Measurements from ENCODE around the gene PPIE. TPM values are rescaled to one million over a fixed set of nuclear protein-coding genes. Genes with fewer than 3 reads are reported as not detected.
"Not testable (repeated sequence)": the region's sequence is repeated elsewhere in the genome, so short reads cannot be mapped to it uniquely, and the experiment has no call there.

PPIE gene
- total RNA-seq, 1 experiment from 2014 or later = 42.5 TPM

DNA sequence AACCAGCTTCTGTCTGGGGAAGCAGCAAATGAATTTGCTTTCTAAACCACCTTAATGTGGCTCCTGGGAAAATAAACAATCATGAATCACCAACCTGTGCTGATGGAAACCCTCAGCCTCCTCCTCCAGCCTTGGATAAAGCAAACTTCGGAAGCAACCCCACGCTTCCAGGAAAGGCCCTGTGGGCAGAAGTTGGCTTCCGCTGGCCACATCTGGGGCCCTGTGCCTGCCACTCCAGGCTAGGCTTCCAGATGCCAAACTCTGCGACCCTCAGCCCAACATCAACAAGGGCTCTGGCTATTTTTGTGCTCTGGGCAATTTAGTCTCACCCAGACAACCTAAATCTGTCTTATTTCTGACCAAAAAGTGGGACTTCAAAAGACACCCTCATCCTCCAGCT is 38.6 kb downstream of the PPIE start:
- Mint-ChIP-seq H3K4me1 (0 out of 2 replicates have a peak, but pooled peaks cover 3% of the 10 kb centered on the region), H3K27ac (no peak overlapping the region), H3K36me3 (no peaks in the 10 kb centered on the region), H3K9me3 (no peaks in the 10 kb centered on the region), H3K27me3 (ENCODE audit: low read depth) (peaks cover 30% of the 10 kb centered on the region), H3K4me3 (no peak overlapping the region)
- ChIA-PET CTCF (no interaction called here), POLR2A (no interaction called here)
- ATAC-seq = no peak
- no peak for TF ChIP-seq NR1H2 (CRISPR knock-in tag; IDR thresholded peaks at IDR 0.05)
- TF ChIP-seq SP1 (CRISPR knock-in tag; conservative IDR thresholded peaks at IDR 0.05) = no peak
- TF ChIP-seq ZNF232 (CRISPR knock-in tag; IDR thresholded peaks at IDR 0.05) = no peak
- TF ChIP-seq PRRX2 (CRISPR knock-in tag; IDR thresholded peaks at IDR 0.05) = no peak
- TF ChIP-seq OVOL2 (CRISPR knock-in tag; IDR thresholded peaks at IDR 0.05; ENCODE audit: borderline replicate concordance) = no peak
- no peak for TF ChIP-seq FOXP1 (CRISPR knock-in tag; IDR thresholded peaks at IDR 0.05; ENCODE audit: borderline replicate concordance)
- TF ChIP-seq, protein P1, sequence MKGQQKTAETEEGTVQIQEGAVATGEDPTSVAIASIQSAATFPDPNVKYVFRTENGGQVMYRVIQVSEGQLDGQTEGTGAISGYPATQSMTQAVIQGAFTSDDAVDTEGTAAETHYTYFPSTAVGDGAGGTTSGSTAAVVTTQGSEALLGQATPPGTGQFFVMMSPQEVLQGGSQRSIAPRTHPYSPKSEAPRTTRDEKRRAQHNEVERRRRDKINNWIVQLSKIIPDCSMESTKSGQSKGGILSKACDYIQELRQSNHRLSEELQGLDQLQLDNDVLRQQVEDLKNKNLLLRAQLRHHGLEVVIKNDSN (CRISPR knock-in tag; IDR thresholded peaks at IDR 0.05) = no peak
- TF ChIP-seq, protein P2, sequence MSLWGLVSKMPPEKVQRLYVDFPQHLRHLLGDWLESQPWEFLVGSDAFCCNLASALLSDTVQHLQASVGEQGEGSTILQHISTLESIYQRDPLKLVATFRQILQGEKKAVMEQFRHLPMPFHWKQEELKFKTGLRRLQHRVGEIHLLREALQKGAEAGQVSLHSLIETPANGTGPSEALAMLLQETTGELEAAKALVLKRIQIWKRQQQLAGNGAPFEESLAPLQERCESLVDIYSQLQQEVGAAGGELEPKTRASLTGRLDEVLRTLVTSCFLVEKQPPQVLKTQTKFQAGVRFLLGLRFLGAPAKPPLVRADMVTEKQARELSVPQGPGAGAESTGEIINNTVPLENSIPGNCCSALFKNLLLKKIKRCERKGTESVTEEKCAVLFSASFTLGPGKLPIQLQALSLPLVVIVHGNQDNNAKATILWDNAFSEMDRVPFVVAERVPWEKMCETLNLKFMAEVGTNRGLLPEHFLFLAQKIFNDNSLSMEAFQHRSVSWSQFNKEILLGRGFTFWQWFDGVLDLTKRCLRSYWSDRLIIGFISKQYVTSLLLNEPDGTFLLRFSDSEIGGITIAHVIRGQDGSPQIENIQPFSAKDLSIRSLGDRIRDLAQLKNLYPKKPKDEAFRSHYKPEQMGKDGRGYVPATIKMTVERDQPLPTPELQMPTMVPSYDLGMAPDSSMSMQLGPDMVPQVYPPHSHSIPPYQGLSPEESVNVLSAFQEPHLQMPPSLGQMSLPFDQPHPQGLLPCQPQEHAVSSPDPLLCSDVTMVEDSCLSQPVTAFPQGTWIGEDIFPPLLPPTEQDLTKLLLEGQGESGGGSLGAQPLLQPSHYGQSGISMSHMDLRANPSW (CRISPR knock-in tag; conservative IDR thresholded peaks at IDR 0.05; ENCODE audit: low read depth) = no peak
- no peak for TF ChIP-seq CBFB (CRISPR knock-in tag; IDR thresholded peaks at IDR 0.05; ENCODE audit: low read depth)
- TF ChIP-seq ESRRA (CRISPR knock-in tag; IDR thresholded peaks at IDR 0.05; ENCODE audit: borderline replicate concordance) = no peak
- TF ChIP-seq, protein P3, sequence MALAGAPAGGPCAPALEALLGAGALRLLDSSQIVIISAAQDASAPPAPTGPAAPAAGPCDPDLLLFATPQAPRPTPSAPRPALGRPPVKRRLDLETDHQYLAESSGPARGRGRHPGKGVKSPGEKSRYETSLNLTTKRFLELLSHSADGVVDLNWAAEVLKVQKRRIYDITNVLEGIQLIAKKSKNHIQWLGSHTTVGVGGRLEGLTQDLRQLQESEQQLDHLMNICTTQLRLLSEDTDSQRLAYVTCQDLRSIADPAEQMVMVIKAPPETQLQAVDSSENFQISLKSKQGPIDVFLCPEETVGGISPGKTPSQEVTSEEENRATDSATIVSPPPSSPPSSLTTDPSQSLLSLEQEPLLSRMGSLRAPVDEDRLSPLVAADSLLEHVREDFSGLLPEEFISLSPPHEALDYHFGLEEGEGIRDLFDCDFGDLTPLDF (CRISPR knock-in tag; IDR thresholded peaks at IDR 0.05) = no peak
- no peak for TF ChIP-seq ZNF396 (CRISPR knock-in tag; IDR thresholded peaks at IDR 0.05; ENCODE audit: borderline replicate concordance)
- no peak for TF ChIP-seq GTF2I (CRISPR knock-in tag; conservative IDR thresholded peaks at IDR 0.05)
- no peak for TF ChIP-seq TEAD4 (CRISPR knock-in tag; IDR thresholded peaks at IDR 0.05)
- TF ChIP-seq, protein P4, sequence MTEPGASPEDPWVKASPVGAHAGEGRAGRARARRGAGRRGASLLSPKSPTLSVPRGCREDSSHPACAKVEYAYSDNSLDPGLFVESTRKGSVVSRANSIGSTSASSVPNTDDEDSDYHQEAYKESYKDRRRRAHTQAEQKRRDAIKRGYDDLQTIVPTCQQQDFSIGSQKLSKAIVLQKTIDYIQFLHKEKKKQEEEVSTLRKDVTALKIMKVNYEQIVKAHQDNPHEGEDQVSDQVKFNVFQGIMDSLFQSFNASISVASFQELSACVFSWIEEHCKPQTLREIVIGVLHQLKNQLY (CRISPR knock-in tag; IDR thresholded peaks at IDR 0.05) = no peak
- TF ChIP-seq ZNF671 (CRISPR knock-in tag; IDR thresholded peaks at IDR 0.05) = no peak
- TF ChIP-seq, protein P5, sequence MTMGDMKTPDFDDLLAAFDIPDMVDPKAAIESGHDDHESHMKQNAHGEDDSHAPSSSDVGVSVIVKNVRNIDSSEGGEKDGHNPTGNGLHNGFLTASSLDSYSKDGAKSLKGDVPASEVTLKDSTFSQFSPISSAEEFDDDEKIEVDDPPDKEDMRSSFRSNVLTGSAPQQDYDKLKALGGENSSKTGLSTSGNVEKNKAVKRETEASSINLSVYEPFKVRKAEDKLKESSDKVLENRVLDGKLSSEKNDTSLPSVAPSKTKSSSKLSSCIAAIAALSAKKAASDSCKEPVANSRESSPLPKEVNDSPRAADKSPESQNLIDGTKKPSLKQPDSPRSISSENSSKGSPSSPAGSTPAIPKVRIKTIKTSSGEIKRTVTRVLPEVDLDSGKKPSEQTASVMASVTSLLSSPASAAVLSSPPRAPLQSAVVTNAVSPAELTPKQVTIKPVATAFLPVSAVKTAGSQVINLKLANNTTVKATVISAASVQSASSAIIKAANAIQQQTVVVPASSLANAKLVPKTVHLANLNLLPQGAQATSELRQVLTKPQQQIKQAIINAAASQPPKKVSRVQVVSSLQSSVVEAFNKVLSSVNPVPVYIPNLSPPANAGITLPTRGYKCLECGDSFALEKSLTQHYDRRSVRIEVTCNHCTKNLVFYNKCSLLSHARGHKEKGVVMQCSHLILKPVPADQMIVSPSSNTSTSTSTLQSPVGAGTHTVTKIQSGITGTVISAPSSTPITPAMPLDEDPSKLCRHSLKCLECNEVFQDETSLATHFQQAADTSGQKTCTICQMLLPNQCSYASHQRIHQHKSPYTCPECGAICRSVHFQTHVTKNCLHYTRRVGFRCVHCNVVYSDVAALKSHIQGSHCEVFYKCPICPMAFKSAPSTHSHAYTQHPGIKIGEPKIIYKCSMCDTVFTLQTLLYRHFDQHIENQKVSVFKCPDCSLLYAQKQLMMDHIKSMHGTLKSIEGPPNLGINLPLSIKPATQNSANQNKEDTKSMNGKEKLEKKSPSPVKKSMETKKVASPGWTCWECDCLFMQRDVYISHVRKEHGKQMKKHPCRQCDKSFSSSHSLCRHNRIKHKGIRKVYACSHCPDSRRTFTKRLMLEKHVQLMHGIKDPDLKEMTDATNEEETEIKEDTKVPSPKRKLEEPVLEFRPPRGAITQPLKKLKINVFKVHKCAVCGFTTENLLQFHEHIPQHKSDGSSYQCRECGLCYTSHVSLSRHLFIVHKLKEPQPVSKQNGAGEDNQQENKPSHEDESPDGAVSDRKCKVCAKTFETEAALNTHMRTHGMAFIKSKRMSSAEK (CRISPR knock-in tag; IDR thresholded peaks at IDR 0.05; ENCODE audit: borderline replicate concordance) = no peak
- TF ChIP-seq, protein P6, sequence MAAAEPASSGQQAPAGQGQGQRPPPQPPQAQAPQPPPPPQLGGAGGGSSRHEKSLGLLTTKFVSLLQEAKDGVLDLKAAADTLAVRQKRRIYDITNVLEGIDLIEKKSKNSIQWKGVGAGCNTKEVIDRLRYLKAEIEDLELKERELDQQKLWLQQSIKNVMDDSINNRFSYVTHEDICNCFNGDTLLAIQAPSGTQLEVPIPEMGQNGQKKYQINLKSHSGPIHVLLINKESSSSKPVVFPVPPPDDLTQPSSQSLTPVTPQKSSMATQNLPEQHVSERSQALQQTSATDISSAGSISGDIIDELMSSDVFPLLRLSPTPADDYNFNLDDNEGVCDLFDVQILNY (CRISPR knock-in tag; IDR thresholded peaks at IDR 0.05) = no peak
- TF ChIP-seq, protein P7, sequence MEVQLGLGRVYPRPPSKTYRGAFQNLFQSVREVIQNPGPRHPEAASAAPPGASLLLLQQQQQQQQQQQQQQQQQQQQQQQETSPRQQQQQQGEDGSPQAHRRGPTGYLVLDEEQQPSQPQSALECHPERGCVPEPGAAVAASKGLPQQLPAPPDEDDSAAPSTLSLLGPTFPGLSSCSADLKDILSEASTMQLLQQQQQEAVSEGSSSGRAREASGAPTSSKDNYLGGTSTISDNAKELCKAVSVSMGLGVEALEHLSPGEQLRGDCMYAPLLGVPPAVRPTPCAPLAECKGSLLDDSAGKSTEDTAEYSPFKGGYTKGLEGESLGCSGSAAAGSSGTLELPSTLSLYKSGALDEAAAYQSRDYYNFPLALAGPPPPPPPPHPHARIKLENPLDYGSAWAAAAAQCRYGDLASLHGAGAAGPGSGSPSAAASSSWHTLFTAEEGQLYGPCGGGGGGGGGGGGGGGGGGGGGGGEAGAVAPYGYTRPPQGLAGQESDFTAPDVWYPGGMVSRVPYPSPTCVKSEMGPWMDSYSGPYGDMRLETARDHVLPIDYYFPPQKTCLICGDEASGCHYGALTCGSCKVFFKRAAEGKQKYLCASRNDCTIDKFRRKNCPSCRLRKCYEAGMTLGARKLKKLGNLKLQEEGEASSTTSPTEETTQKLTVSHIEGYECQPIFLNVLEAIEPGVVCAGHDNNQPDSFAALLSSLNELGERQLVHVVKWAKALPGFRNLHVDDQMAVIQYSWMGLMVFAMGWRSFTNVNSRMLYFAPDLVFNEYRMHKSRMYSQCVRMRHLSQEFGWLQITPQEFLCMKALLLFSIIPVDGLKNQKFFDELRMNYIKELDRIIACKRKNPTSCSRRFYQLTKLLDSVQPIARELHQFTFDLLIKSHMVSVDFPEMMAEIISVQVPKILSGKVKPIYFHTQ (CRISPR knock-in tag; IDR thresholded peaks at IDR 0.05) = no peak
- no peak for DNase-seq (ENCODE audit: low spot score)

DNA sequence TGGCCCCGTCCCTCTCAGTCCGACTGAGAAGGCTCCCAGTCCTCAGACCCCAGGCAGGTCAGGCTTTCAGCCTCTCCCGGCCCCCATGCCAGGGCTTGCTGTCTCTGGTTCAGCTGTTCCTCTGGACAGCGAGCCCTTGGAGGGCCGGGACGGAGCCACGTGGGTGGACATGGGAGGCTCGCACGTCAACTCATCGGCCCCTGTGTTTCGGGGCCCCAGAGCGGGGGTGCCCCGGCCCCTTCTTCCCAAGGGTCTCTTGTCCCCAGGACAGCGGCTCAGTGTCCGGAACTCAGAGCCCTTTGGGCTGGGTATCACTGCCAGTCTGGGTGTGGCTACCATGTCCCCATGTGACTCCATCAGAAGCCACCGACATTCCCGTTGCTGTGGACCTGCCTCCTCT is 39.2 kb downstream of the PPIE start:
- DNase-seq (ENCODE audit: low spot score); CTCF ChIA-PET: not testable (repeated sequence)

DNA sequence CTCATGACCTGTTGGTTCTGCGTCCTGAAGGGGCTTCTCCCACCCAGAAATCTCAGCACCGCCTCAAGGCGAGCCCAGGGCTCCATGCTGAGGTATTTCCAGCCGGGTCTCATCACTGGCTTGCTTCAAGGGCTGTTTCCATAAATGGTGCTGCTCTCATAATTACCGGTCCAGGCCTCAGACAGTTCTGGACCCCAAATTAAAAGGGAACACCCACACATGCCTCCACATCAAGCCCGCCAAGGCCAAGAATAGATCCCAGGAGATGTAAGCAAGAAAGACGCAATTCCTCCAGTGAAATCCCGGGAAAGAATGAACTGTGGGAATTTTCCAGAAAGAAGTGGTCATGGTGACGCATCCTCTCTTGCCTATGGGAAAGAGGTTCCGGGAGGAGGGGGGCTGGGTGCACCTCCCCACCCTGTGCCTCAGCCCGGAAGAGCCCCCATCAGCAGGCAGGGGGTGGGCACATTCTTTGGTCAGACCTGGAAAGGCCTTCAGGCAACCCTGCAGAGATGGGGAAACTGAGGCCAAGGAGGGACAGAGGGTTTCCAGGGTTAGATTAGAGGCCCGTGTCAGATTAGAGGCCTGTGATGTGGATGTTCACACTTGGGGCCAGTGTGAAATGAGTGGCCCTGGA is 39.9 kb downstream of the PPIE start:
- H3K36me3 Mint-ChIP-seq; H3K4me3 Mint-ChIP-seq; H3K4me1 Mint-ChIP-seq; POLR2A ChIA-PET; CTCF ChIA-PET; H3K9me3 Mint-ChIP-seq; ATAC-seq; DNase-seq (ENCODE audit: low spot score); H3K27ac Mint-ChIP-seq: not testable (repeated sequence)
- H3K27me3 Mint-ChIP-seq (ENCODE audit: low read depth) = peaks cover 41% of the 10 kb centered on the region

More for the DNA sequence above, 39.2 kb downstream of the PPIE start:
- ATAC-seq, H3K4me1 Mint-ChIP-seq, H3K4me3 Mint-ChIP-seq, POLR2A ChIA-PET, H3K36me3 Mint-ChIP-seq, H3K9me3 Mint-ChIP-seq, H3K27ac Mint-ChIP-seq: not testable (repeated sequence)
- peaks cover 34% of the 10 kb centered on the region for H3K27me3 Mint-ChIP-seq (ENCODE audit: low read depth)
